Measurements from ENCODE around the gene C1QL4. TPM values are rescaled to one million over a fixed set of nuclear protein-coding genes. Genes with fewer than 3 reads are reported as not detected.

C1QL4 gene
- total and polyA plus RNA-seq, 9 of the 15 experiments (the other 6 are each of a cell fraction or from before 2014, with no cell fraction given), result 0.08 to 2.1 (median 0.31) TPM

DNA sequence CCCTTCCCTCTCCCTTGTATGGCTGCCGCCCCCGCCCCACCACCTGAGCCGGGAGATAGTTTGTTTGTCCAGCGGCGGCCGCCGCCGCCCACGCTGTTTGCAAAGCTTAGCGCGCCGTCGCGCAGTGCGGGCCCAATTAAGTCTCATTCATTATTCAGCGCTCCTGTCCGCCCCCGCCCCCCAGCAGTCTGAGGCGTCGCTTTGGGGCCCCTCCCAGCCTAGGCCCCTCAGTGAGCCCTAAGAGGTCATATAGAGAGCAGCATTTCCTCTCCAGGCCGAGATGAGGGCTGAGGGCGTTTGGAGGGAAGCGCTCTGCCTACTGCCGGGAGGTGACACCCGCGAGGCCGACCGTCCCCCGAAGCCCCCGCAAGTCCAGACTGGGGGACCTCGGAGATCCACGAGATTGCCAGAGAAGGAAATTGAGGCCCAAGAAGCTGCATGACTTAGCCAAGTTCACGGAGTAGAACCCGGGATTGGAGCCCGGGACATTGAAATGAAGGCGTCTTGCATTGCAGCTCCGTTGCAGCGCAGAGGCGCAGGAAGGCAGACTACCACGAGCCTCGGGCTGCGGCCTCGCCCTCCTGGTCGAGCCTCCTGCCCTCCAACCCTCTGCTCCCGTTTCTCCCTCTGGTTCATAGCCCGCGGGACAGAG, 9.8 kb upstream of the C1QL4 start, which contains the start of gene DNAJC22:
DNAJC22 (plus strand) TSS at position 230 of the 652 bp plus-strand sequence. CDS start 1,985 bp downstream, outside the sequence.
- Histone ChIP-seq H3K9ac (ENCODE audit: insufficient read depth in 1 of 2, low read depth in 2 of 2, low read length in 2 of 2) (peak within 1 kb of the TSS; percentile 14 to 72; a peak in 3 of 4 replicates), H3K4me3 (peak within 1 kb of the TSS; percentile 36), H3K4me1 (replicated peaks in 1 of 2; ENCODE audit: control insufficient read depth in 2 of 2, insufficient read depth in 2 of 2, low read length in 2 of 2) (peaks cover 23 to 51% of the 10 kb centered on the region in 2 experiments), H3K79me2 (ENCODE audit: control insufficient read depth, insufficient read depth, low read length) (no peaks in the 10 kb centered on the region), H3K9me3 (replicated peaks; ENCODE audit: control insufficient read depth, insufficient read depth, low read depth, low read length) (no peaks in the 10 kb centered on the region), H4K20me1 (replicated peaks; ENCODE audit: control insufficient read depth, insufficient read depth, low read length) (peaks cover 5% of the 10 kb centered on the region; the same call in 1 of the 2 replicates), H2AFZ (ENCODE audit: low read depth, low read length) (peak within 1 kb of the TSS; percentile 90), H3K27ac (ENCODE audit: extremely low read depth, low read depth, low read length) (no peak within 1 kb of the TSS; the same call in 2 of the 3 replicates), H3K36me3 (ENCODE audit: control insufficient read depth, insufficient read depth, low read length) (no peaks in the 10 kb centered on the region), H3K9me1 (ENCODE audit: control insufficient read depth, insufficient read depth, low read length) (no peaks in the 10 kb centered on the region), H3K27me3 (ENCODE audit: control insufficient read depth in 2 of 2, insufficient read depth in 2 of 2, low read length in 2 of 2) (peaks cover 27 to 42% of the 10 kb centered on the region in 2 experiments; a peak in 4 of 5 replicates), H3K4me2 (ENCODE audit: insufficient read depth, low read length) (peak within 1 kb of the TSS; percentile 68)
- no TSS peak for BruUV-seq (replicated peaks)
- CTCF ChIA-PET (ENCODE audit: low intra/inter-chr PET ratio), result interaction anchor here (0.6 to 2.2 kb wide), 4 partner anchors 16 to 167 kb away, joined by 3 to 8 read pairs (median 8); no protein-coding TSS in a partner anchor
- intact Hi-C loops (cut with micrococcal nuclease) (loop anchor here (10.0 kb wide), 2 partner anchors 282 to 372 kb away; partner anchors contain the start of genes KMT2D, RHEBL1, WNT1 and WNT10B), in situ Hi-C loops (cut with MboI) (no loop called here)
- POLR2A ChIA-PET, result interaction anchor here (0.6 to 2.0 kb wide), 8 partner anchors 9 to 138 kb away, joined by 3 to 8 read pairs (median 4); partner anchors contain the start of genes C1QL4, PRPH and SPATS2
- FAIRE-seq, result peak; percentile 74
- ATAC-seq, result peak; percentile 15
- DNase-seq (ENCODE audit: extremely low read depth in 1 of 4, low spot score in 3 of 4), result peak; percentile 62 to 75 (median 68)
- 2% methylated on average over 42 of the region's 47 CpGs for WGBS (ENCODE audit: insufficient coverage, low coverage, missing lambda C conversion rate)
- TF ChIP-seq POLR2G (IDR thresholded peaks at IDR 0.05; ENCODE audit: low read depth, low read length) (peak; percentile 41; the same call in 1 of the 2 replicates), FUS (optimal IDR thresholded peaks at IDR 0.05; ENCODE audit: low read depth, low read length) (no peak), CREM (IDR thresholded peaks at IDR 0.05; ENCODE audit: low read depth) (peak; percentile 37; the same call in 1 of the 2 replicates), HOXB6 (CRISPR knock-in tag; IDR thresholded peaks at IDR 0.05; ENCODE audit: borderline replicate concordance) (no peak), RBFOX2 (IDR thresholded peaks at IDR 0.05; ENCODE audit: low read depth, low read length) (0 out of 2 replicates have a peak, but pooled peaks have one; percentile 17), CBFA2T3 (IDR thresholded peaks at IDR 0.05) (peak; percentile 21; the same call in 1 of the 2 replicates), LCOR (CRISPR knock-in tag; IDR thresholded peaks at IDR 0.05) (0 out of 2 replicates have a peak, but pooled peaks have one; percentile 20), NR3C1 (CRISPR knock-in tag; IDR thresholded peaks at IDR 0.05) (no peak)
- TF ChIP-seq, protein P1, sequence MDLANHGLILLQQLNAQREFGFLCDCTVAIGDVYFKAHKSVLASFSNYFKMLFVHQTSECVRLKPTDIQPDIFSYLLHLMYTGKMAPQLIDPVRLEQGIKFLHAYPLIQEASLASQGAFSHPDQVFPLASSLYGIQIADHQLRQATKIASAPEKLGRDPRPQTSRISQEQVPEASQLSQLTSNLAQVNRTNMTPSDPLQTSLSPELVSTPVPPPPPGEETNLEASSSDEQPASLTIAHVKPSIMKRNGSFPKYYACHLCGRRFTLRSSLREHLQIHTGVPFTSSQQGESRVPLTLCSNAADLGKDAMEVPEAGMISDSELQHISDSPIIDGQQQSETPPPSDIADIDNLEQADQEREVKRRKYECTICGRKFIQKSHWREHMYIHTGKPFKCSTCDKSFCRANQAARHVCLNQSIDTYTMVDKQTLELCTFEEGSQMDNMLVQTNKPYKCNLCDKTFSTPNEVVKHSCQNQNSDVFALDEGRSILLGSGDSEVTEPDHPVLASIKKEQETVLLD (IDR thresholded peaks at IDR 0.05), result no peak
- TF ChIP-seq, protein P2, sequence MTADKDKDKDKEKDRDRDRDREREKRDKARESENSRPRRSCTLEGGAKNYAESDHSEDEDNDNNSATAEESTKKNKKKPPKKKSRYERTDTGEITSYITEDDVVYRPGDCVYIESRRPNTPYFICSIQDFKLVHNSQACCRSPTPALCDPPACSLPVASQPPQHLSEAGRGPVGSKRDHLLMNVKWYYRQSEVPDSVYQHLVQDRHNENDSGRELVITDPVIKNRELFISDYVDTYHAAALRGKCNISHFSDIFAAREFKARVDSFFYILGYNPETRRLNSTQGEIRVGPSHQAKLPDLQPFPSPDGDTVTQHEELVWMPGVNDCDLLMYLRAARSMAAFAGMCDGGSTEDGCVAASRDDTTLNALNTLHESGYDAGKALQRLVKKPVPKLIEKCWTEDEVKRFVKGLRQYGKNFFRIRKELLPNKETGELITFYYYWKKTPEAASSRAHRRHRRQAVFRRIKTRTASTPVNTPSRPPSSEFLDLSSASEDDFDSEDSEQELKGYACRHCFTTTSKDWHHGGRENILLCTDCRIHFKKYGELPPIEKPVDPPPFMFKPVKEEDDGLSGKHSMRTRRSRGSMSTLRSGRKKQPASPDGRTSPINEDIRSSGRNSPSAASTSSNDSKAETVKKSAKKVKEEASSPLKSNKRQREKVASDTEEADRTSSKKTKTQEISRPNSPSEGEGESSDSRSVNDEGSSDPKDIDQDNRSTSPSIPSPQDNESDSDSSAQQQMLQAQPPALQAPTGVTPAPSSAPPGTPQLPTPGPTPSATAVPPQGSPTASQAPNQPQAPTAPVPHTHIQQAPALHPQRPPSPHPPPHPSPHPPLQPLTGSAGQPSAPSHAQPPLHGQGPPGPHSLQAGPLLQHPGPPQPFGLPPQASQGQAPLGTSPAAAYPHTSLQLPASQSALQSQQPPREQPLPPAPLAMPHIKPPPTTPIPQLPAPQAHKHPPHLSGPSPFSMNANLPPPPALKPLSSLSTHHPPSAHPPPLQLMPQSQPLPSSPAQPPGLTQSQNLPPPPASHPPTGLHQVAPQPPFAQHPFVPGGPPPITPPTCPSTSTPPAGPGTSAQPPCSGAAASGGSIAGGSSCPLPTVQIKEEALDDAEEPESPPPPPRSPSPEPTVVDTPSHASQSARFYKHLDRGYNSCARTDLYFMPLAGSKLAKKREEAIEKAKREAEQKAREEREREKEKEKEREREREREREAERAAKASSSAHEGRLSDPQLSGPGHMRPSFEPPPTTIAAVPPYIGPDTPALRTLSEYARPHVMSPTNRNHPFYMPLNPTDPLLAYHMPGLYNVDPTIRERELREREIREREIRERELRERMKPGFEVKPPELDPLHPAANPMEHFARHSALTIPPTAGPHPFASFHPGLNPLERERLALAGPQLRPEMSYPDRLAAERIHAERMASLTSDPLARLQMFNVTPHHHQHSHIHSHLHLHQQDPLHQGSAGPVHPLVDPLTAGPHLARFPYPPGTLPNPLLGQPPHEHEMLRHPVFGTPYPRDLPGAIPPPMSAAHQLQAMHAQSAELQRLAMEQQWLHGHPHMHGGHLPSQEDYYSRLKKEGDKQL (CRISPR knock-in tag; IDR thresholded peaks at IDR 0.05; ENCODE audit: borderline replicate concordance), result peak; percentile 28; the same call in 1 of the 2 replicates
- TF ChIP-seq, protein P3, sequence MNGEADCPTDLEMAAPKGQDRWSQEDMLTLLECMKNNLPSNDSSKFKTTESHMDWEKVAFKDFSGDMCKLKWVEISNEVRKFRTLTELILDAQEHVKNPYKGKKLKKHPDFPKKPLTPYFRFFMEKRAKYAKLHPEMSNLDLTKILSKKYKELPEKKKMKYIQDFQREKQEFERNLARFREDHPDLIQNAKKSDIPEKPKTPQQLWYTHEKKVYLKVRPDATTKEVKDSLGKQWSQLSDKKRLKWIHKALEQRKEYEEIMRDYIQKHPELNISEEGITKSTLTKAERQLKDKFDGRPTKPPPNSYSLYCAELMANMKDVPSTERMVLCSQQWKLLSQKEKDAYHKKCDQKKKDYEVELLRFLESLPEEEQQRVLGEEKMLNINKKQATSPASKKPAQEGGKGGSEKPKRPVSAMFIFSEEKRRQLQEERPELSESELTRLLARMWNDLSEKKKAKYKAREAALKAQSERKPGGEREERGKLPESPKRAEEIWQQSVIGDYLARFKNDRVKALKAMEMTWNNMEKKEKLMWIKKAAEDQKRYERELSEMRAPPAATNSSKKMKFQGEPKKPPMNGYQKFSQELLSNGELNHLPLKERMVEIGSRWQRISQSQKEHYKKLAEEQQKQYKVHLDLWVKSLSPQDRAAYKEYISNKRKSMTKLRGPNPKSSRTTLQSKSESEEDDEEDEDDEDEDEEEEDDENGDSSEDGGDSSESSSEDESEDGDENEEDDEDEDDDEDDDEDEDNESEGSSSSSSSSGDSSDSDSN (IDR thresholded peaks at IDR 0.05; ENCODE audit: borderline replicate concordance in 1 of 2, low read depth in 2 of 2, low read length in 2 of 2), result 0 out of 4 replicates have a peak, but pooled peaks of 1 of the 2 experiments have one; percentile 20

Measured in K562 (cell line).